ENCODE measurements around the gene CFAP77.

CFAP77 gene

GRCh38 chr9:132516911-132517310 is 106.9 kb downstream of the CFAP77 start:
- no peak overlapping the region for H3K4me3 ChIP-seq (replicated peaks; ENCODE audit: low read depth, low read length)
- TF ChIP-seq CTCF (IDR thresholded peaks at IDR 0.05; ENCODE audit: insufficient read depth, low read length, poor library complexity, severe bottlenecking): no peak
- H3K36me3 ChIP-seq (ENCODE audit: control insufficient read depth, insufficient read depth, low read length): no peaks in the 10 kb centered on the region
- DNase-seq (ENCODE audit: extremely low read depth, insufficient read length): no peak
- no peaks in the 10 kb centered on the region; the same call in none of the 2 replicates for H3K27me3 ChIP-seq (replicated peaks; ENCODE audit: control insufficient read depth, insufficient read depth, low read length)

GRCh38 chr9:132517815-132518550 is 108.0 kb downstream of the CFAP77 start:
- no peaks in the 10 kb centered on the region; the same call in none of the 2 replicates for H3K27me3 ChIP-seq (replicated peaks; ENCODE audit: control insufficient read depth, insufficient read depth, low read length)
- H3K4me3 ChIP-seq (replicated peaks; ENCODE audit: low read depth, low read length): no peak overlapping the region
- no peak for DNase-seq (ENCODE audit: extremely low read depth, insufficient read length)
- TF ChIP-seq CTCF (IDR thresholded peaks at IDR 0.05; ENCODE audit: insufficient read depth, low read length, poor library complexity, severe bottlenecking): no peak
- no peaks in the 10 kb centered on the region for H3K36me3 ChIP-seq (ENCODE audit: control insufficient read depth, insufficient read depth, low read length)

- no peaks in the 10 kb centered on the region for H3K36me3 ChIP-seq (ENCODE audit: control insufficient read depth, insufficient read depth, low read length)
- no peaks in the 10 kb centered on the region; the same call in none of the 2 replicates for H3K27me3 ChIP-seq (replicated peaks; ENCODE audit: control insufficient read depth, insufficient read depth, low read length)
- H3K4me3 ChIP-seq (replicated peaks; ENCODE audit: low read depth, low read length): no peak overlapping the region
- no peak for DNase-seq (ENCODE audit: extremely low read depth, insufficient read length)
- no peak for TF ChIP-seq CTCF (IDR thresholded peaks at IDR 0.05; ENCODE audit: insufficient read depth, low read length, poor library complexity, severe bottlenecking)
These were observed 108.6 kb downstream of the CFAP77 start for GRCh38 chr9:132518626-132519025.

- no peak overlapping the region for H3K4me3 ChIP-seq (replicated peaks; ENCODE audit: low read depth, low read length)
- no peak for TF ChIP-seq CTCF (IDR thresholded peaks at IDR 0.05; ENCODE audit: insufficient read depth, low read length, poor library complexity, severe bottlenecking)
- H3K36me3 ChIP-seq (ENCODE audit: control insufficient read depth, insufficient read depth, low read length): no peaks in the 10 kb centered on the region
- no peaks in the 10 kb centered on the region; the same call in none of the 2 replicates for H3K27me3 ChIP-seq (replicated peaks; ENCODE audit: control insufficient read depth, insufficient read depth, low read length)
- DNase-seq (ENCODE audit: extremely low read depth, insufficient read length): no peak
These were observed 109.0 kb downstream of the CFAP77 start for GRCh38 chr9:132519033-132519432.

GRCh38 chr9:132520612-132521011 is 110.6 kb downstream of the CFAP77 start:
- TF ChIP-seq CTCF (IDR thresholded peaks at IDR 0.05; ENCODE audit: insufficient read depth, low read length, poor library complexity, severe bottlenecking): no peak
- H3K36me3 ChIP-seq (ENCODE audit: control insufficient read depth, insufficient read depth, low read length): no peaks in the 10 kb centered on the region
- no peak for DNase-seq (ENCODE audit: extremely low read depth, insufficient read length)

More at GRCh38 chr9:132520612-132521011, 110.6 kb downstream of the CFAP77 start:
- Histone ChIP-seq H3K27me3 (replicated peaks; ENCODE audit: control insufficient read depth, insufficient read depth, low read length) (no peaks in the 10 kb centered on the region; the same call in none of the 2 replicates), H3K4me3 (replicated peaks; ENCODE audit: low read depth, low read length) (no peak overlapping the region)

All from GM06990 (cell line).